AG10803 (cell line): ENCODE results near the gene FOXN1.

Experiments
- DNase-seq: peaks from one replicate; pipeline ENCODE4 v3.0.0; 2010; ENCODE audit warnings: low read depth
- H3K4me3 ChIP-seq: 2 replicates; pipeline ENCODE4 v1.5.1; 2011; ENCODE audit warnings: mild to moderate bottlenecking, low read length, control low read depth
- TF ChIP-seq, protein P1 (sequence below): conservative IDR thresholded peaks from 2 replicates; pipeline ENCODE4 v1.5.1; 2011; ENCODE audit warnings: mild to moderate bottlenecking, low read length, control low read depth, inconsistent platforms

The FOXN1 gene

GRCh38 chr17:28468781-28469180 lies 37.4 kb upstream of the FOXN1 start:
- no peak overlapping the region for H3K4me3 ChIP-seq
- DNase-seq, result no peak
- TF ChIP-seq, protein P1, sequence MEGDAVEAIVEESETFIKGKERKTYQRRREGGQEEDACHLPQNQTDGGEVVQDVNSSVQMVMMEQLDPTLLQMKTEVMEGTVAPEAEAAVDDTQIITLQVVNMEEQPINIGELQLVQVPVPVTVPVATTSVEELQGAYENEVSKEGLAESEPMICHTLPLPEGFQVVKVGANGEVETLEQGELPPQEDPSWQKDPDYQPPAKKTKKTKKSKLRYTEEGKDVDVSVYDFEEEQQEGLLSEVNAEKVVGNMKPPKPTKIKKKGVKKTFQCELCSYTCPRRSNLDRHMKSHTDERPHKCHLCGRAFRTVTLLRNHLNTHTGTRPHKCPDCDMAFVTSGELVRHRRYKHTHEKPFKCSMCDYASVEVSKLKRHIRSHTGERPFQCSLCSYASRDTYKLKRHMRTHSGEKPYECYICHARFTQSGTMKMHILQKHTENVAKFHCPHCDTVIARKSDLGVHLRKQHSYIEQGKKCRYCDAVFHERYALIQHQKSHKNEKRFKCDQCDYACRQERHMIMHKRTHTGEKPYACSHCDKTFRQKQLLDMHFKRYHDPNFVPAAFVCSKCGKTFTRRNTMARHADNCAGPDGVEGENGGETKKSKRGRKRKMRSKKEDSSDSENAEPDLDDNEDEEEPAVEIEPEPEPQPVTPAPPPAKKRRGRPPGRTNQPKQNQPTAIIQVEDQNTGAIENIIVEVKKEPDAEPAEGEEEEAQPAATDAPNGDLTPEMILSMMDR, result no peak

GRCh38 chr17:28469376-28469775 lies 36.8 kb upstream of the FOXN1 start:
- DNase-seq, result no peak
- H3K4me3 ChIP-seq, result no peak overlapping the region
- TF ChIP-seq, protein P1, result no peak

GRCh38 chr17:28470266-28470913 lies 35.8 kb upstream of the FOXN1 start:
- DNase-seq, result no peak
- TF ChIP-seq, protein P1, result no peak
- no peak overlapping the region for H3K4me3 ChIP-seq

DNA sequence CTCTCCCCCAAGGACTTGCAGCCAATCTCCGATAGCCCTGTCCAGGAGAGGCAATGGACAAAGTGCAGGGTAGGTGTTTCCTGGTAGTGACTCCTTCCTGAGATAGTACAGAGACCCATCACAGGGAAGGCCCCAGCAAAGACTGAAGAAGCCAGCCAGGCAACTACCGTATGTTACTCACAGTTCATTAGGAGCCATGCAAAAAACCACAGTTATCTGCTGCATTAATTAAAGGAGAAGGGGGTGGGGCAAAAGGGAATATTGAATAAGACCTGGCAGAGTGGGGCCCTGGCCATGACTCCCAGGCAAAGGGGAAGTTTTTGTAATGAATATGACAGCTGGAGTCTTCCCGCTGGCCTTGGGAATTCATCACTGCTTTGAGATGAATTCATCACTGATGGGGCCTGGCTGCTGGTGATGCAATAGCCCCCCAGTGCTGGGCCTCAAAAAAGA lies 35.2 kb upstream of the FOXN1 start:
- DNase-seq, result no peak
- no peak overlapping the region for H3K4me3 ChIP-seq
- TF ChIP-seq, protein P1, result no peak

- no peak for DNase-seq
- TF ChIP-seq, protein P1, result no peak
- no peak overlapping the region for H3K4me3 ChIP-seq
These were observed 34.4 kb upstream of the FOXN1 start for GRCh38 chr17:28471531-28472342.

- DNase-seq, result no peak
- H3K4me3 ChIP-seq, result no peak overlapping the region
- TF ChIP-seq, protein P1, result no peak
These were observed 33.2 kb upstream of the FOXN1 start for GRCh38 chr17:28472871-28473497.
